ENCODE results near the gene EPS15.

GRCh38 chr1:51343624-51344023, 175.4 kb downstream of the EPS15 start:
- no peak for TF ChIP-seq CTCF (IDR thresholded peaks at IDR 0.05; ENCODE audit: insufficient read depth, low read length, poor library complexity, severe bottlenecking)
- TF ChIP-seq EZH2phosphoT487 (conservative IDR thresholded peaks at IDR 0.05; ENCODE audit: low read length), result no peak
